ENCODE data around the gene ELP5. TPM values are rescaled to one million over a fixed set of nuclear protein-coding genes. Genes with fewer than 3 reads are reported as not detected.

Gene ELP5
- total and polyA plus RNA-seq, 2 experiments from 2014 or later: 38.3 to 41.4 TPM

DNA sequence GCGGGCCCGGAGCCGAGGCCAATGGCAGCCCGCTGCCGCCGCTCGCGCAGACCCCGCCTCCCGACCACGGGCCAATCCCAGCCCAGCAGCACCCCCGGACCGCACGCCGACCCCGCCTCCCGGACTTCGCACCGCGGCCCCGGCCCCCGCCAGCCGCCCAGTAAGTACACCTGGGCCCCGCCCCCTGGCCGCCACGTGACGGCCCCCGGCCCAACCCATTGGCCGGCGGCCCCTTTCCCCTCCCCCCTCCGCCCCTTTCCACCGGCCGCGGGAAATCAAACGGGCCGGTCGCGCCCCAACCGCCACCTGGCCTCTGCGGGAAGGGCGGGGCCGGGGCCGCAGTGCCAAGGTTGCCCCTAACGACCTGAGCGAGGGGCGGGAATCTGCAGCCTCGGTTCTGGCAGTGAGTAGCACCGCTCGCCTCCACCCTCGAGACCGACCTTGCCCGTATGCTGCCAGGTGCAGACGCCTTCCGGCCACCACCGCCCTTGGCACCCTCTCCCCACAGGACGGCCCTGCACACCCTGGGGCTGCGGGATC lies 42.7 kb downstream of the ELP5 start, which contains the start of gene YBX2 (continued):
- TF ChIP-seq, protein P1, sequence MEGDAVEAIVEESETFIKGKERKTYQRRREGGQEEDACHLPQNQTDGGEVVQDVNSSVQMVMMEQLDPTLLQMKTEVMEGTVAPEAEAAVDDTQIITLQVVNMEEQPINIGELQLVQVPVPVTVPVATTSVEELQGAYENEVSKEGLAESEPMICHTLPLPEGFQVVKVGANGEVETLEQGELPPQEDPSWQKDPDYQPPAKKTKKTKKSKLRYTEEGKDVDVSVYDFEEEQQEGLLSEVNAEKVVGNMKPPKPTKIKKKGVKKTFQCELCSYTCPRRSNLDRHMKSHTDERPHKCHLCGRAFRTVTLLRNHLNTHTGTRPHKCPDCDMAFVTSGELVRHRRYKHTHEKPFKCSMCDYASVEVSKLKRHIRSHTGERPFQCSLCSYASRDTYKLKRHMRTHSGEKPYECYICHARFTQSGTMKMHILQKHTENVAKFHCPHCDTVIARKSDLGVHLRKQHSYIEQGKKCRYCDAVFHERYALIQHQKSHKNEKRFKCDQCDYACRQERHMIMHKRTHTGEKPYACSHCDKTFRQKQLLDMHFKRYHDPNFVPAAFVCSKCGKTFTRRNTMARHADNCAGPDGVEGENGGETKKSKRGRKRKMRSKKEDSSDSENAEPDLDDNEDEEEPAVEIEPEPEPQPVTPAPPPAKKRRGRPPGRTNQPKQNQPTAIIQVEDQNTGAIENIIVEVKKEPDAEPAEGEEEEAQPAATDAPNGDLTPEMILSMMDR (conservative IDR thresholded peaks at IDR 0.05; ENCODE audit: low read depth in 2 of 2): no peak
- TF ChIP-seq EZH2 (IDR thresholded peaks at IDR 0.05; ENCODE audit: low read depth, unreplicated experiment): no peak
- TF ChIP-seq ZNF331 (CRISPR knock-in tag; IDR thresholded peaks at IDR 0.05; ENCODE audit: low read depth): no peak
- TF ChIP-seq STAT1 (IDR thresholded peaks at IDR 0.05; ENCODE audit: unreplicated experiment): no peak
- TF ChIP-seq JUNB (IDR thresholded peaks at IDR 0.05; ENCODE audit: unreplicated experiment): no peak
- TF ChIP-seq ZNF114 (CRISPR knock-in tag; IDR thresholded peaks at IDR 0.05): no peak
- no peak for TF ChIP-seq CREB1 (CRISPR knock-in tag; IDR thresholded peaks at IDR 0.05; ENCODE audit: low read depth)

DNA sequence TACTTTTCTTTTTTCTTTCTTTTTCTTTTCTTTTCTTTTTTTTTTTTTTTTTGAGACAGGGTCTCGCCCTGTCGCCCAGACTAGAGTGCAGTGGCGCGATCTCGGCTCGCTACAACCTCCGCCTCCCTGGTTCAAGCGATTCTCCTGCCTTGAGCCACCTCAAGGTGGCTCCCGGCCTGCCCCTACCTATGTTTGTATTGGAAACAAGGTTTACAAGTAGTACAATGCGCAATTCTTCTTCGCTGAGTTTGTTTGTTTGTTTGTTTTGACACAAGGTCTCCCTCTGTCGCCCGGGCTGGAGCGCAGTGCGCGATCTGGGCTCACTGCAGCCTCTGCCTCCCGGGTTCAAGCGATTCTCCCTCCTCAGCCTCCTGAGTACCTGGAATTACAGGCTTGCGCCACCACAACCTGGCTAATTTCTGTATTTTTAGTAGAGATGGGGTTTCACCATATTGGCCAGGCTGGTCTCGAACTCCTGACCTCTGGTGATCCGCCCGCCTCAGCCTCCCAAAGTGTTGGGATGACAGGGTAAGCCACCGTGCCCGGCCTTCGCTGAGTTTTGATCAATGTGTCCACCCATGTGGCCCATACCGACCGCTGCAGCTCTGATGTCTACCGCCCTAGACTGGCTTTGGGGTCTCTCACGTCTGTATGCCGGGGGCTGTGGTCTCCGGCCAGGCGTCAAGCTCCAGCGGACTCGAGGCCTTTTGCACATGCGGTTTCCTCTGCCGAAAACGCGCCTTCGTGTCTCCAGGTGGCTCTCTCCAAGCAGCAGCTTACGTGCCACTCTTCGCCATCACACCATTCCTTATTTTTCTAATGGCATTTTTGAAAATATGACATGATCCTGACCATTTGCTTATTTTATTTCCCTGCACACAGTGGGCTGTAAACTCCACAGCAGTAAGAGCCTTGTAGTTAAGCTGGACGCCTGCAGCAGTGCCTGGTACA lies 43.5 kb downstream of the ELP5 start:
- Histone ChIP-seq H3K27me3 (ENCODE audit: insufficient read depth) (peaks cover 18% of the 10 kb centered on the region), H3K36me3 (ENCODE audit: insufficient read depth) (no peaks in the 10 kb centered on the region)
- 0 out of 2 replicates have a peak overlapping the region, but pooled peaks have one; percentile 65 for H3K27ac Mint-ChIP-seq

More for the DNA sequence above, 43.5 kb downstream of the ELP5 start:
- H3K4me2 ChIP-seq: peak overlapping the region; percentile 91
- peak; percentile 51 for DNase-seq (ENCODE audit: low spot score)
- H3K27ac ChIP-seq (ENCODE audit: low read depth): 0 out of 2 replicates have a peak overlapping the region, but pooled peaks have one; percentile 66
- peaks cover 21% of the 10 kb centered on the region for H3K4me1 ChIP-seq (ENCODE audit: insufficient read depth)
- H3K9me2 ChIP-seq (ENCODE audit: insufficient read depth): no peaks in the 10 kb centered on the region
- Mint-ChIP-seq H3K4me3 (peak overlapping the region; percentile 76), H3K27me3 (ENCODE audit: insufficient read depth, low read depth, poor library complexity) (peaks cover 36% of the 10 kb centered on the region), H3K9me3 (peaks cover 9% of the 10 kb centered on the region; the same call in 1 of the 3 replicates), H3K36me3 (ENCODE audit: low read depth) (no peaks in the 10 kb centered on the region; the same call in 2 of the 3 replicates), H3K4me1 (peaks cover 23% of the 10 kb centered on the region)
- peak; percentile 10 for ATAC-seq
- no peaks in the 10 kb centered on the region for H3K79me2 ChIP-seq (replicated peaks; ENCODE audit: insufficient read depth)
- H3F3A ChIP-seq (replicated peaks; ENCODE audit: low read depth): peaks cover 23% of the 10 kb centered on the region
- H2AFZ ChIP-seq: peak overlapping the region; percentile 97
- TF ChIP-seq EZH2phosphoT487 (IDR thresholded peaks at IDR 0.05; ENCODE audit: unreplicated experiment): no peak
- TF ChIP-seq, protein P1 (conservative IDR thresholded peaks at IDR 0.05; ENCODE audit: low read depth in 2 of 2): peak; percentile 12 to 21; a peak in 2 of 4 replicates
- peaks cover 4% of the 10 kb centered on the region; the same call in 1 of the 2 replicates for H4K20me1 ChIP-seq (replicated peaks; ENCODE audit: insufficient read depth)
- peak overlapping the region; percentile 63 for H3K4me3 ChIP-seq

Data from GM23338 (cell line).